ENCODE measurements around the gene ZNF275. TPM values are rescaled to one million over a fixed set of nuclear protein-coding genes. Genes with fewer than 3 reads are reported as not detected.

Gene ZNF275
- total RNA-seq, 1 experiment from 2014 or later, result 16.9 TPM

DNA sequence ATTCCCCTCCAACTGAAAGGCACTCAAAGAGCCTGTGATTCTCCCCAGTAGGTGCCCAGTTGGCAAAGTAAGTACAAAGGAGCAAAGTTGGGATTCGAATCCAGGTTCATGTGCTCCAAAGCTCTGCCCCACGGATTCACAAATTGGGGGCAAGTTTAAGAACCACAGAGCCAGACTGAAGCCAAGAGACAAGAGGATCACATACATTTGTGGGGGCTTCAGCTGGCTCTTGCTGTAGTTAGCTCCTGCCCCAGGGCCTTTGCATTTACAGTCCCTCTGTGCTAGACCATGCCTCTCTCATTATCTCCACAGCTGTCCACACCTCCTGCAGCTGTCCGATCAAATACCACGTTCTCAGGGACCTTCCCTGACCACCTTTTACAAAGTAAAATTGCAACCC lies 31.2 kb upstream of the ZNF275 start:
- intact Hi-C loops (cut with micrococcal nuclease; ENCODE audit: unreplicated experiment), result no loop called here
- Histone ChIP-seq H3K4me3 (ENCODE audit: low read depth, low read length, poor library complexity, severe bottlenecking) (no peak overlapping the region), H3K27me3 (replicated peaks; ENCODE audit: insufficient read depth, low read depth, low read length, poor library complexity) (peaks cover 9% of the 10 kb centered on the region), H3K36me3 (ENCODE audit: insufficient read depth, low read length, poor library complexity, severe bottlenecking) (no peaks in the 10 kb centered on the region), H3K27ac (ENCODE audit: low read depth, low read length, poor library complexity, severe bottlenecking) (no peak overlapping the region), H3K9me3 (ENCODE audit: low read depth, low read length, poor library complexity, severe bottlenecking) (no peaks in the 10 kb centered on the region), H3K4me1 (ENCODE audit: insufficient read depth, low read length, poor library complexity, severe bottlenecking) (no peaks in the 10 kb centered on the region)
- DNase-seq (ENCODE audit: low spot score), result no peak
- ChIA-PET CTCF (no interaction called here), POLR2A (ENCODE audit: low non-redundant PET) (no interaction called here)
- BruUV-seq (replicated peaks), result no TSS peak
- TF ChIP-seq EZH2 (IDR thresholded peaks at IDR 0.05; ENCODE audit: borderline replicate concordance, low read depth, low read length, poor library complexity, severe bottlenecking), result no peak
- TF ChIP-seq, protein P1, sequence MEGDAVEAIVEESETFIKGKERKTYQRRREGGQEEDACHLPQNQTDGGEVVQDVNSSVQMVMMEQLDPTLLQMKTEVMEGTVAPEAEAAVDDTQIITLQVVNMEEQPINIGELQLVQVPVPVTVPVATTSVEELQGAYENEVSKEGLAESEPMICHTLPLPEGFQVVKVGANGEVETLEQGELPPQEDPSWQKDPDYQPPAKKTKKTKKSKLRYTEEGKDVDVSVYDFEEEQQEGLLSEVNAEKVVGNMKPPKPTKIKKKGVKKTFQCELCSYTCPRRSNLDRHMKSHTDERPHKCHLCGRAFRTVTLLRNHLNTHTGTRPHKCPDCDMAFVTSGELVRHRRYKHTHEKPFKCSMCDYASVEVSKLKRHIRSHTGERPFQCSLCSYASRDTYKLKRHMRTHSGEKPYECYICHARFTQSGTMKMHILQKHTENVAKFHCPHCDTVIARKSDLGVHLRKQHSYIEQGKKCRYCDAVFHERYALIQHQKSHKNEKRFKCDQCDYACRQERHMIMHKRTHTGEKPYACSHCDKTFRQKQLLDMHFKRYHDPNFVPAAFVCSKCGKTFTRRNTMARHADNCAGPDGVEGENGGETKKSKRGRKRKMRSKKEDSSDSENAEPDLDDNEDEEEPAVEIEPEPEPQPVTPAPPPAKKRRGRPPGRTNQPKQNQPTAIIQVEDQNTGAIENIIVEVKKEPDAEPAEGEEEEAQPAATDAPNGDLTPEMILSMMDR (conservative IDR thresholded peaks at IDR 0.05; ENCODE audit: low read depth, low read length), result no peak

DNA sequence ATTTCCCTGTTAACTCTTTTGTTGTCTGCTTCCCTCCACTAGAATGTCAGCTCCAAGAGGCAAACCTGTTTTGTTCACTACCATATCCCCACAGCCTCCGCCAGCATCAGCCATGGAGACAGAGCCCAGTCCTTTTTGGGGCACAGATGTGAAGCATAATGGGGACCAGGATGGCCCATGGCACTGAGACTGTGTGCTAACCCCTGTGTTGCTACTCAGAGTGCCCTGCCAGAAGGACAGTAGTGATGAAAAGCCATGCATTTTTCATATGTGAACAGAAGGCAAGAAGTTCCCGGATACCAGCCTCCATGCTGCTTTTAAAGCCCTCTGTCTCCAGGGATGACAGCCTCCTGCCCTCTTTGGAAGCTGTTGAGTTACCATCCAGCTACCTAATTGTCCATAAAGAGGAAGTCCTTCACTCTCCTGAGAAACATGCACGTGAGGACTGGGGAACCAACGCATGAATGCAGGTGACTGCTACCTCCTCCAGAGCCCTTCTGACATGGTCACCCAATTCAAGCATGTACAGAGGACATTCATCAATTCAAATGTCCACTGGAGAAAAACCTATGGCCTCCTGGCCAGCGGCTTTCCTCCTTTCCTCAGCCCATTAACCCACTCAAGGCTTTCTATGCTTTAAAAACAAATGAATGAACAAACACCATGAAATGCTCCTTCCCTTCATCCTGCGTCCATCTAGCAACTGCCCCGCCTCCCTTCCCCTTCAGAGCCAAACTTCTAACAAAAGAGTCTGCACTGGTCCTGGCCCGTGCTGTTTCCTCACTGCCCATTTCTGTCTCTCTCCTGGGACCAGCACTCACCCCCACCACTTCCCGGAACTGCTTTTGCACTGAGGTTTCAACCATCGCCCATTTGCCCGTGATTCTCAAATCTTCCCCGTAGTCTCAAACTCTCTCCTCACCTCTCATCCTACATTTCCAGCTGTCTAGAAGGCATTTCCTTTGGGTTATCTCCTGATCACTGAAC lies 30.4 kb upstream of the ZNF275 start:
- CTCF ChIA-PET, result no interaction called here
- no peak for TF ChIP-seq EZH2 (IDR thresholded peaks at IDR 0.05; ENCODE audit: borderline replicate concordance, low read depth, low read length, poor library complexity, severe bottlenecking)
- TF ChIP-seq, protein P1 (conservative IDR thresholded peaks at IDR 0.05; ENCODE audit: low read depth, low read length), result no peak
- POLR2A ChIA-PET (ENCODE audit: low non-redundant PET), result no interaction called here
- Histone ChIP-seq H3K4me1 (ENCODE audit: insufficient read depth, low read length, poor library complexity, severe bottlenecking) (no peaks in the 10 kb centered on the region), H3K27me3 (replicated peaks; ENCODE audit: insufficient read depth, low read depth, low read length, poor library complexity) (peaks cover 9% of the 10 kb centered on the region), H3K4me3 (ENCODE audit: low read depth, low read length, poor library complexity, severe bottlenecking) (no peak overlapping the region), H3K9me3 (ENCODE audit: low read depth, low read length, poor library complexity, severe bottlenecking) (no peaks in the 10 kb centered on the region), H3K36me3 (ENCODE audit: insufficient read depth, low read length, poor library complexity, severe bottlenecking) (no peaks in the 10 kb centered on the region), H3K27ac (ENCODE audit: low read depth, low read length, poor library complexity, severe bottlenecking) (no peak overlapping the region)
- no TSS peak for BruUV-seq (replicated peaks)
- intact Hi-C loops (cut with micrococcal nuclease; ENCODE audit: unreplicated experiment), result no loop called here
- no peak for DNase-seq (ENCODE audit: low spot score)

DNA sequence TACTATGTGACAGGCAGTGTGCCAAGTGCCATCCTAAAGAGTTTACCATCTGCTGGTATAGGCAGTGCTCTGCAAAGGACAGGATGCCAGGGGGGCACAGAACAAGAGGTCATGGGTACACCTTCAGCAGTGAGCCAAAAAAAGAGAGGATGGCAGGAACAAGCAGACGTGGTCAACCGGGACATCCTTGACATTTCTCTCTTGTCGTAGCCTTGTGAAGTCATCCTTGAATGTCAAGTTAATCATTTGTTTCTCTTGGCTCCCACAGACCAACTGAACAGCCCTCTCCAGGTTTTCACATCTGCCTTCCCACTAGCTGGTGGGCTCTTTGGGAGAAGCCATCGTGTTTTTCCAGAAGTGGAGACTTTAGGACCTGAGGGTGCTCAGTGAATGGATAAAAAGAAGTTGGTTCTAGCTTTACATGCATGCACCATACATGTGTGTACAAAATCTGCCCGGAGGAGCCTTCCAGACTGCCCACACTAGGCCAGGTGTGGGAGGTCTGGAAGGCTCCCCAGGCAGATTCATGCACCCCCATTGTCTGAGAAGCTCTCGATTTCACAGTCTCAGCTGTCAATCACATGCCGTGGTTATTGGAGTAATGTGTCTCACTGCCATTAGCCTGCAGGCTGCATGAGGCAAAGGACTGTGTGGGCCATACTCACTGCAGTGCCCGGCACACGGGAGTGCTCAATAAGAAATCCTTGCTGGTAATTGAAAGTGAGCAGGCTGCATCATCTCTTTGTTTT lies 28.8 kb upstream of the ZNF275 start:
- CTCF ChIA-PET, result no interaction called here
- intact Hi-C loops (cut with micrococcal nuclease; ENCODE audit: unreplicated experiment), result no loop called here
- Histone ChIP-seq H3K9me3 (ENCODE audit: low read depth, low read length, poor library complexity, severe bottlenecking) (no peaks in the 10 kb centered on the region), H3K36me3 (ENCODE audit: insufficient read depth, low read length, poor library complexity, severe bottlenecking) (no peaks in the 10 kb centered on the region), H3K27me3 (replicated peaks; ENCODE audit: insufficient read depth, low read depth, low read length, poor library complexity) (peaks cover 12% of the 10 kb centered on the region), H3K4me1 (ENCODE audit: insufficient read depth, low read length, poor library complexity, severe bottlenecking) (no peaks in the 10 kb centered on the region), H3K4me3 (ENCODE audit: low read depth, low read length, poor library complexity, severe bottlenecking) (no peak overlapping the region), H3K27ac (ENCODE audit: low read depth, low read length, poor library complexity, severe bottlenecking) (no peak overlapping the region)
- TF ChIP-seq, protein P1 (conservative IDR thresholded peaks at IDR 0.05; ENCODE audit: low read depth, low read length), result no peak
- no peak for TF ChIP-seq EZH2 (IDR thresholded peaks at IDR 0.05; ENCODE audit: borderline replicate concordance, low read depth, low read length, poor library complexity, severe bottlenecking)
- no peak for DNase-seq (ENCODE audit: low spot score)
- BruUV-seq (replicated peaks), result no TSS peak
- POLR2A ChIA-PET (ENCODE audit: low non-redundant PET), result no interaction called here
